ENCODE results near the gene LSP1.

The LSP1 gene

GRCh38 chr11:1848640-1849430, 4.0 kb upstream of the LSP1 start:
- DNase-seq (ENCODE audit: low read depth in 2 of 2) = no peak

GRCh38 chr11:1851468-1852180, 1.3 kb upstream of the LSP1 start:
- DNase-seq (ENCODE audit: low read depth in 2 of 2) = no peak

- DNase-seq (ENCODE audit: low read depth in 2 of 2) = no peak
Measured at GRCh38 chr11:1852271-1852876, 510 bp upstream of the LSP1 start.

- no peak for DNase-seq (ENCODE audit: low read depth in 2 of 2)
Measured at GRCh38 chr11:1853376-1854131, 670 bp downstream of the LSP1 start.

GRCh38 chr11:1854132-1854948, 1.5 kb downstream of the LSP1 start:
- DNase-seq (ENCODE audit: low read depth in 2 of 2) = no peak

- DNase-seq (ENCODE audit: low read depth in 2 of 2) = peak; percentile 28 to 55
Measured at GRCh38 chr11:1854949-1855885, 2.3 kb downstream of the LSP1 start.

GRCh38 chr11:1855886-1856265, 3.0 kb downstream of the LSP1 start:
- no peak for DNase-seq (ENCODE audit: low read depth in 2 of 2)

- no peak for DNase-seq (ENCODE audit: low read depth in 2 of 2)
Measured at GRCh38 chr11:1856306-1857005, 3.6 kb downstream of the LSP1 start.

GRCh38 chr11:1857064-1857463, 4.2 kb downstream of the LSP1 start:
- no peak for DNase-seq (ENCODE audit: low read depth in 2 of 2)

GRCh38 chr11:1858154-1858553, 5.3 kb downstream of the LSP1 start:
- no peak for DNase-seq (ENCODE audit: low read depth in 2 of 2)

- no peak for DNase-seq (ENCODE audit: low read depth in 2 of 2)
Measured at GRCh38 chr11:1858576-1858975, 5.7 kb downstream of the LSP1 start.

- no peak for DNase-seq (ENCODE audit: low read depth in 2 of 2)
Measured at GRCh38 chr11:1859004-1859403, 6.1 kb downstream of the LSP1 start.

GRCh38 chr11:1860108-1860507, 7.2 kb downstream of the LSP1 start:
- DNase-seq (ENCODE audit: low read depth in 2 of 2) = no peak

GRCh38 chr11:1861435-1862411, 8.8 kb downstream of the LSP1 start:
- no peak for DNase-seq (ENCODE audit: low read depth in 2 of 2)

- no peak for DNase-seq (ENCODE audit: low read depth in 2 of 2)
Measured at GRCh38 chr11:1862588-1863351, 9.9 kb downstream of the LSP1 start.

GRCh38 chr11:1863352-1864216, 10.7 kb downstream of the LSP1 start:
- no peak for DNase-seq (ENCODE audit: low read depth in 2 of 2)

GRCh38 chr11:1864231-1864630, 11.3 kb downstream of the LSP1 start:
- DNase-seq (ENCODE audit: low read depth in 2 of 2) = no peak

Measured in stimulated activated CD4-positive, alpha-beta T cell treated with anti-CD3 and anti-CD28 coated beads, Interleukin-4, amount 100 ng/mL, for 48 hours (primary cell).